OCI-LY1 (cell line): ENCODE measurements around the gene TSR3.

Experiments
- H2AFZ ChIP-seq: fragments of 200-600 bp; sonication (generic), shearing (Covaris generic); 2 replicates; pipeline ENCODE4 v1.6.0; 2014; ENCODE audit warnings: antibody characterized with exemption, mild to moderate bottlenecking, low read length
- H3F3A ChIP-seq: fragments of 200-600 bp; sonication (generic), shearing (Covaris generic); 2 replicates; pipeline ENCODE4 v1.6.0; 2014; ENCODE audit warnings: mild to moderate bottlenecking, antibody characterized with exemption, low read length, moderate library complexity; ENCODE audit not compliant: insufficient read depth
- H3K27ac ChIP-seq: fragments of 200-600 bp; sonication (generic); 2 replicates; pipeline ENCODE4 v1.5.1; 2014; ENCODE audit warnings: low read length, mixed run types, mild to moderate bottlenecking, low read depth; ENCODE audit not compliant: poor library complexity, severe bottlenecking
- H3K27me3 ChIP-seq: fragments of 200-600 bp; sonication (generic); 2 replicates; pipeline ENCODE4 v1.6.0; 2014; ENCODE audit warnings: antibody characterized with exemption, mild to moderate bottlenecking, low read length, moderate library complexity; ENCODE audit not compliant: insufficient read depth
- H3K36me3 ChIP-seq: fragments of 200-600 bp; sonication (generic); 2 replicates; pipeline ENCODE4 v1.6.1; 2014; ENCODE audit warnings: mild to moderate bottlenecking, antibody characterized with exemption, low read length, moderate library complexity, mixed read lengths; ENCODE audit not compliant: insufficient read depth
- H3K4me1 ChIP-seq: fragments of 200-600 bp; sonication (generic); 2 replicates; pipeline ENCODE4 v1.5.1; 2014; ENCODE audit warnings: mild to moderate bottlenecking, low read length, moderate library complexity; ENCODE audit not compliant: insufficient read depth, severe bottlenecking
- H3K4me2 ChIP-seq: fragments of 200-600 bp; sonication (generic), shearing (Covaris generic); 2 replicates; pipeline ENCODE4 v1.6.1; 2014; ENCODE audit warnings: low read length
- H3K4me3 ChIP-seq: fragments of 200-600 bp; sonication (generic); 2 replicates; pipeline ENCODE4 v1.5.1; 2014; ENCODE audit warnings: low read length, low read depth, mild to moderate bottlenecking, mixed read lengths; ENCODE audit not compliant: poor library complexity, severe bottlenecking
- H3K79me2 ChIP-seq: fragments of 200-600 bp; shearing (Covaris generic); 2 replicates; pipeline ENCODE4 v1.6.1; 2016; ENCODE audit warnings: mixed run types, low read length, mixed read lengths; ENCODE audit not compliant: insufficient read depth
- H3K9ac ChIP-seq: fragments of 200-600 bp; sonication (generic), shearing (Covaris generic); 2 replicates; pipeline ENCODE4 v1.6.1; 2014; ENCODE audit warnings: mild to moderate bottlenecking, low read length, mixed read lengths
- H3K9me2 ChIP-seq: fragments of 200-600 bp; sonication (generic), shearing (Covaris generic); 2 replicates; pipeline ENCODE4 v1.6.1; 2014; ENCODE audit warnings: low read depth, mild to moderate bottlenecking, low read length, mixed read lengths
- H3K9me3 ChIP-seq: fragments of 200-600 bp; shearing (Covaris generic); 2 replicates; pipeline ENCODE4 v1.6.1; 2014; ENCODE audit warnings: low read length, mixed read lengths
- H4K20me1 ChIP-seq: fragments of 200-600 bp; sonication (generic), shearing (Covaris generic); 2 replicates; pipeline ENCODE4 v1.6.0; 2016; ENCODE audit warnings: mild to moderate bottlenecking, low read length; ENCODE audit not compliant: insufficient read depth
- EZH2 ChIP-seq: fragments of 200-600 bp; sonication (generic), shearing (Covaris generic); IDR thresholded peaks from 2 replicates; pipeline ENCODE4 v1.8.0; 2017; ENCODE audit warnings: borderline replicate concordance, mixed run types, mild to moderate bottlenecking, antibody characterized with exemption, low read length, moderate library complexity, mixed read lengths
- TF ChIP-seq, protein P1 (sequence below): fragments of 200-600 bp; sonication (generic), shearing (Covaris generic); IDR thresholded peaks from 2 replicates; pipeline ENCODE4 v1.5.1; 2017; ENCODE audit warnings: mild to moderate bottlenecking, antibody characterized with exemption, low read length, moderate library complexity, mixed read lengths

Gene TSR3

DNA sequence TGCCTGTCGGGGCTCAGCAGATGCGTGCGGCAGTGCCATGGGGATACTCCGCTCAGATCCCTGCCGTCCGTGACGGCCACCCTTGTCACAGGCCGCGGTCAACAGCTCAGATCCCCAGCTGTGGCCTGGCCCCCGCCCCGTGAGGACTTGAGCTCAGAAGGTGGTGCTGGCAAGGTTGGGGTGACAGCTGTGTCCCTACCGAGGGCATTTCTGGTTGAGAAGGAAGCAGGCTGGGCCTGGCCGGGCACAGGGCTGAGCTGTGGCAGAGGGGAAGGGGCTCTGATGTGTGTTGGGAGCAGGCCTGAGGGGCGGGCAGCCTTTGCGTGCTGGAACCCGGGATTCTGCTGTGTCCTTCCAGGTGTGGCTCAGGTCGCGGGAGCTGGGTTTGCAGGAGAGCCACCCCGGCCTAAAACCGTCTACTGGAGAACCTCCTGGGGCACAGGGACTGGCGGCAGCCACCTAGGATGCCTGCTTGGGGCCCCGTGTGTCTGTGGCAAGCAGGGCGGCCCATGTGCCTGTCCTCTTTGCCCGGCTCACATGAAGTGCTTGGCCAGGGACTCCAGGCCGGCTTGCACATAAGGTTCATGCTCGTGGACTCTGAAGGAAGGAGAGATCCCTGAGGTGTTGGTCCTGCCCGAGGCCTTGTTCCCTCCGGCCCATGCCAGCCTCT, 37.1 kb downstream of the TSR3 start:
- Histone ChIP-seq H3F3A (no peaks in the 10 kb centered on the region), H3K4me2 (no peak overlapping the region), H3K27ac (no peak overlapping the region), H3K27me3 (no peaks in the 10 kb centered on the region), H4K20me1 (no peaks in the 10 kb centered on the region), H3K4me1 (peaks cover 17% of the 10 kb centered on the region), H3K36me3 (peaks cover 83% of the 10 kb centered on the region), H3K9me3 (no peaks in the 10 kb centered on the region), H3K4me3 (no peak overlapping the region), H2AFZ (no peak overlapping the region), H3K9me2 (no peaks in the 10 kb centered on the region), H3K79me2 (peaks cover 45% of the 10 kb centered on the region), H3K9ac (no peak overlapping the region)
- TF ChIP-seq, protein P1, sequence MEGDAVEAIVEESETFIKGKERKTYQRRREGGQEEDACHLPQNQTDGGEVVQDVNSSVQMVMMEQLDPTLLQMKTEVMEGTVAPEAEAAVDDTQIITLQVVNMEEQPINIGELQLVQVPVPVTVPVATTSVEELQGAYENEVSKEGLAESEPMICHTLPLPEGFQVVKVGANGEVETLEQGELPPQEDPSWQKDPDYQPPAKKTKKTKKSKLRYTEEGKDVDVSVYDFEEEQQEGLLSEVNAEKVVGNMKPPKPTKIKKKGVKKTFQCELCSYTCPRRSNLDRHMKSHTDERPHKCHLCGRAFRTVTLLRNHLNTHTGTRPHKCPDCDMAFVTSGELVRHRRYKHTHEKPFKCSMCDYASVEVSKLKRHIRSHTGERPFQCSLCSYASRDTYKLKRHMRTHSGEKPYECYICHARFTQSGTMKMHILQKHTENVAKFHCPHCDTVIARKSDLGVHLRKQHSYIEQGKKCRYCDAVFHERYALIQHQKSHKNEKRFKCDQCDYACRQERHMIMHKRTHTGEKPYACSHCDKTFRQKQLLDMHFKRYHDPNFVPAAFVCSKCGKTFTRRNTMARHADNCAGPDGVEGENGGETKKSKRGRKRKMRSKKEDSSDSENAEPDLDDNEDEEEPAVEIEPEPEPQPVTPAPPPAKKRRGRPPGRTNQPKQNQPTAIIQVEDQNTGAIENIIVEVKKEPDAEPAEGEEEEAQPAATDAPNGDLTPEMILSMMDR: no peak
- no peak for TF ChIP-seq EZH2

DNA sequence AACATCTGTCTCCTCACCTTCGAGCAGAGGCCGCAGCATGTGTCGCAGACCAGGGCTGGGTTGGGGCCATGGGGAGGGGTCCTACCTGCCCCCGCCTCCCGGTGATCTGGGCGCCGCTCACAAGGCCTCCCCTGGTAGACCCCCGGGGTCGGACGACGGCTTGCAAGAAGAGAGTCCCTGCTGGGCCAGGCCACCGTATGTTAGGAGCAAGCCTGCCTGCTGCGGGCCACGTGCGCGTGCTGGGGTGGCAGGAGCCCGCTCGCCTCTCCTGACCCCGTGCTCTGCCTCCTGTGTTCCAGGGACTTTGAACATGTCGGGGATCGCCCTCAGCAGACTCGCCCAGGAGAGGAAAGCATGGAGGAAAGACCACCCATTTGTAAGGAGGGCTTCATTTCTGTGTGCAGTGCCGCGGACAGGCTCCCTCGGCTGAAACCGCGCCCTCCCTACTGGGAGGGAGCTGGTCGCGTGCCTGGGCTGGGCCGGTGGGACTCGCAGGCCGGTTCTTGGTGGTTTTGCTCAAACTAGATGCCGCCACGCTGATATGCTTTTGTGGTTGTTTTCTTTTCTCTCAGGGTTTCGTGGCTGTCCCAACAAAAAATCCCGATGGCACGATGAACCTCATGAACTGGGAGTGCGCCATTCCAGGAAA, 37.8 kb downstream of the TSR3 start:
- no peak overlapping the region for H3K4me2 ChIP-seq

DNA sequence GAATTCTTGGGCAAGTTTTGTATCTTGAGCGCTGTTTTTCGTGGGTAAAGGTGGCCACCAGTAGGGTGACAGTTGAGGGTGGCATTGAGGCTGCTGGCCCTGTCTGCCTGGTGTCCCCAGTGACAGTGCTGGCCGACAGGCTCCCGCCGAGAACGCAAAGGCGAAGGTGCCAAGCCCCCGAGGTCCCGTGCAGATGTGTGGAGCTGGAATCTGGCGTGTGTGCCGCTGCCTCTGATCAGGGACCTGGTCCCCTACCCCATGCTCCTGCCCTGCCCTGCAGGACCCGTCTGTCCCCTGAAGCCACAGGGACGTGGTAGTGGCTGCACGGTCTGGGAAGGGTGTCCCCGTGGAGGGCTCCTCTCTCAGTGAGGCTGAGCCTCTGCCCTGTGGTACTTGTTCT, 38.8 kb downstream of the TSR3 start:
- Histone ChIP-seq H3K9me2 (no peaks in the 10 kb centered on the region), H4K20me1 (no peaks in the 10 kb centered on the region), H3K36me3 (peaks cover 67% of the 10 kb centered on the region), H3K27me3 (no peaks in the 10 kb centered on the region), H3K4me3 (no peak overlapping the region), H2AFZ (no peak overlapping the region), H3K4me2 (0 out of 2 replicates have a peak overlapping the region, but pooled peaks have one; percentile 90), H3K27ac (no peak overlapping the region), H3K9me3 (no peaks in the 10 kb centered on the region), H3F3A (no peaks in the 10 kb centered on the region), H3K9ac (no peak overlapping the region), H3K79me2 (peaks cover 45% of the 10 kb centered on the region), H3K4me1 (peaks cover 17% of the 10 kb centered on the region)
- TF ChIP-seq, protein P1: no peak
- no peak for TF ChIP-seq EZH2

More for the DNA sequence above, 37.8 kb downstream of the TSR3 start:
- Histone ChIP-seq H3K4me3 (no peak overlapping the region), H2AFZ (no peak overlapping the region), H3K27me3 (no peaks in the 10 kb centered on the region), H3K9ac (no peak overlapping the region), H3K9me2 (no peaks in the 10 kb centered on the region), H3K9me3 (no peaks in the 10 kb centered on the region), H3K36me3 (peaks cover 77% of the 10 kb centered on the region), H3K79me2 (peaks cover 45% of the 10 kb centered on the region), H3F3A (no peaks in the 10 kb centered on the region), H3K4me1 (peaks cover 17% of the 10 kb centered on the region), H4K20me1 (no peaks in the 10 kb centered on the region), H3K27ac (no peak overlapping the region)
- TF ChIP-seq, protein P1: no peak
- TF ChIP-seq EZH2: no peak
